A549 (cell line): Measurements from ENCODE around the gene NFIA. TPM values are rescaled to one million over a fixed set of nuclear protein-coding genes. Genes with fewer than 3 reads are reported as not detected.

Source experiments
- ATAC-seq, 2 experiments: fragments of 200-7000 bp in 1 of 2; fragments of >200 bp in 1 of 2; cut with Nextera tagmentation in 1 of 2; cut with Tn5 transposase in 1 of 2; 3 replicates each; pipeline versions ENCODE4 v1.8.0 to v1.9.1; 2018 to 2020; ENCODE audit warnings: mild to moderate bottlenecking in 1 of 2, moderate library complexity in 1 of 2
- CTCF ChIA-PET: fragments of 300-600 bp; sonication (Branson Sonifier 250); formaldehyde crosslinking; extraction: SDS; loops from one replicate; lab custom pipeline; 2021; ENCODE audit warnings: antibody characterized with exemption, inconsistent platforms; lab: Yijun Ruan, JAX
- POLR2A ChIA-PET: fragments of 350-600 bp; formaldehyde crosslinking; extraction: SDS; loops from one replicate; lab custom pipeline; 2021; ENCODE audit warnings: antibody characterized with exemption, inconsistent platforms; lab: Yijun Ruan, JAX
- DNase-seq, 2 experiments: peaks; one replicate each; pipeline versions ENCODE4 v3.0.0 to v3.0.0-alpha.2; 2011 to 2016; ENCODE audit warnings: low read depth in 1 of 2, low spot score in 1 of 2
- FAIRE-seq: peaks from 2 replicates; lab custom pipeline; 2011; peaks lifted over from hg19 to GRCh38; lab: Jason Lieb, UNC
- H3K27ac ChIP-seq, 2 experiments: fragments of >200 bp; sonication (Bioruptor Twin); formaldehyde crosslinking; 3 replicates each; pipeline ENCODE4 v1.5.1; 2016 to 2017
- H3K4me1 ChIP-seq: fragments of >200 bp; sonication (Bioruptor Twin); formaldehyde crosslinking; 3 replicates; pipeline ENCODE4 v1.6.1; 2016
- H3K4me2 ChIP-seq: fragments of >200 bp; sonication (Bioruptor Twin); formaldehyde crosslinking; 3 replicates; pipeline ENCODE4 v1.6.1; 2016
- H3K4me3 ChIP-seq: fragments of >200 bp; sonication (Bioruptor Twin); formaldehyde crosslinking; 3 replicates; pipeline ENCODE4 v1.5.1; 2016
- H3K9me3 ChIP-seq: fragments of >200 bp; sonication (Bioruptor Twin); formaldehyde crosslinking; 3 replicates; pipeline ENCODE4 v1.6.1; 2016
- CBX2 ChIP-seq: fragments of 200-600 bp; sonication (generic); IDR thresholded peaks from 2 replicates; pipeline ENCODE4 v1.6.1; 2016; ENCODE audit warnings: low read depth, mild to moderate bottlenecking, borderline replicate concordance
- CHD4 ChIP-seq: fragments of 200-600 bp; sonication (generic); IDR thresholded peaks from 2 replicates; pipeline ENCODE4 v1.6.1; 2016; ENCODE audit warnings: antibody characterized with exemption, mild to moderate bottlenecking, borderline replicate concordance
- EHMT2 ChIP-seq: fragments of 200-600 bp; sonication (generic); IDR thresholded peaks from 2 replicates; pipeline ENCODE4 v1.6.1; 2016; ENCODE audit warnings: antibody characterized with exemption, low read depth, mild to moderate bottlenecking, moderate library complexity
- ELK1 ChIP-seq: fragments of 150-350 bp; IDR thresholded peaks from 2 replicates; pipeline ENCODE4 v1.6.1; 2014; ENCODE audit warnings: low read depth, mild to moderate bottlenecking, low read length
- ESRRA ChIP-seq: fragments of 150-350 bp; IDR thresholded peaks from 2 replicates; pipeline ENCODE4 v1.6.1; 2014; ENCODE audit warnings: mild to moderate bottlenecking, low read length, borderline replicate concordance
- FOSL2 ChIP-seq, 2 experiments: fragments of 450-650 bp in 1 of 2; fragments of >200 bp in 1 of 2; sonication (Bioruptor Twin) in 1 of 2; formaldehyde crosslinking; IDR thresholded peaks; 2 replicates each; pipeline versions ENCODE4 v1.5.0 to v1.6.1; 2016 to 2020; ENCODE audit warnings: mild to moderate bottlenecking in 1 of 2, moderate library complexity in 1 of 2
- FOXS1 ChIP-seq: fragments of 250-450 bp; sonication (Bioruptor Pico); IDR thresholded peaks from 2 replicates; pipeline ENCODE4 v1.5.0; 2020; ENCODE audit warnings: mild to moderate bottlenecking, moderate library complexity
- HEYL ChIP-seq: fragments of 250-450 bp; sonication (Bioruptor Pico); IDR thresholded peaks from 2 replicates; pipeline ENCODE4 v1.8.0; 2021; ENCODE audit warnings: mild to moderate bottlenecking, moderate library complexity
- HOXB13 ChIP-seq: fragments of 250-450 bp; sonication (Bioruptor Pico); IDR thresholded peaks from 2 replicates; pipeline ENCODE4 v1.5.0; 2020; ENCODE audit warnings: low read depth, mild to moderate bottlenecking, moderate library complexity
- HOXB5 ChIP-seq: fragments of 250-450 bp; sonication (Bioruptor Pico); IDR thresholded peaks from 2 replicates; pipeline ENCODE4 v1.5.0; 2020; ENCODE audit warnings: mild to moderate bottlenecking, moderate library complexity
- KDM1A ChIP-seq: fragments of 200-600 bp; sonication (generic); IDR thresholded peaks from 2 replicates; pipeline ENCODE4 v1.6.1; 2016; ENCODE audit warnings: low read depth, mild to moderate bottlenecking
- KDM5A ChIP-seq: fragments of 200-600 bp; sonication (generic); IDR thresholded peaks from 2 replicates; pipeline ENCODE4 v1.6.1; 2016; ENCODE audit warnings: antibody characterized with exemption, mild to moderate bottlenecking
- MAX ChIP-seq: IDR thresholded peaks from 2 replicates; pipeline ENCODE4 v1.6.1; 2012
- MYC ChIP-seq: IDR thresholded peaks from 2 replicates; pipeline ENCODE4 v1.6.1; 2012; ENCODE audit warnings: mild to moderate bottlenecking, inconsistent platforms, low read length, improper control_type of control experiment, borderline replicate concordance
- NPAS2 ChIP-seq: fragments of 250-450 bp; sonication (Bioruptor Pico); IDR thresholded peaks from 2 replicates; pipeline ENCODE4 v1.8.0; 2022; ENCODE audit warnings: mild to moderate bottlenecking, moderate library complexity, borderline replicate concordance
- NR3C1 ChIP-seq: fragments of >200 bp; sonication (Bioruptor Twin); formaldehyde crosslinking; IDR thresholded peaks from 3 replicates; pipeline ENCODE4 v1.6.1; 2017
- PBX3 ChIP-seq: IDR thresholded peaks from 2 replicates; pipeline ENCODE4 v1.6.1; 2012
- RAD21 ChIP-seq, 2 experiments: fragments of >200 bp in 1 of 2; sonication (Bioruptor Twin) in 1 of 2; formaldehyde crosslinking in 1 of 2; IDR thresholded peaks in 1 of 2; conservative IDR thresholded peaks in 1 of 2; 2 replicates in 1 of 2; 3 replicates in 1 of 2; pipeline ENCODE4 v1.6.1; 2012 to 2018; ENCODE audit warnings: inconsistent platforms in 1 of 2
- REST ChIP-seq: fragments of 200-600 bp; sonication (generic); IDR thresholded peaks from 2 replicates; pipeline ENCODE4 v1.6.1; 2016; ENCODE audit warnings: antibody characterized with exemption, mild to moderate bottlenecking, moderate library complexity
- RNF2 ChIP-seq: fragments of 200-600 bp; sonication (generic); IDR thresholded peaks from 2 replicates; pipeline ENCODE4 v1.6.1; 2016; ENCODE audit warnings: low read depth, mild to moderate bottlenecking, antibody characterized with exemption, moderate library complexity, borderline replicate concordance
- SMC3 ChIP-seq: fragments of >200 bp; sonication (Bioruptor Twin); formaldehyde crosslinking; IDR thresholded peaks from 3 replicates; pipeline ENCODE4 v1.6.1; 2018; ENCODE audit warnings: inconsistent platforms
- SREBF2 ChIP-seq: fragments of 450-650 bp; IDR thresholded peaks from 2 replicates; pipeline ENCODE4 v1.6.1; 2014; ENCODE audit warnings: mild to moderate bottlenecking, moderate library complexity
- ZNF302 ChIP-seq: fragments of 250-450 bp; sonication (Bioruptor Pico); IDR thresholded peaks from 2 replicates; pipeline ENCODE4 v1.9.0; 2021; ENCODE audit warnings: inconsistent platforms, mild to moderate bottlenecking, moderate library complexity
- WGBS: methylation state at CpG from one replicate; pipeline ENCODE4 v1.1.6; 2017; ENCODE audit errors: missing lambda C conversion rate; 5-methylcytosine and 5-hydroxymethylcytosine counted together
- polyA plus RNA-seq, 4 experiments: library from polyadenylated mRNA; depleted of rRNA in 3 of 4; stranded (reverse); fragments of >200 nt; fragmentation: RNase III in 1 of 4; extraction: RNeasy Plus Mini Kit Qiagen cat#74134 plus additional on column Dnase treatment in 1 of 4; gene quantifications; 2 replicates in 3 of 4; 3 replicates in 1 of 4; pipeline ENCODE4 v1.2.3, GENCODE V29; 2011 to 2017

The NFIA gene
- polyA plus RNA-seq, 2 of the 4 experiments (the other 2 are of a cell fraction), result 6.5 to 25.8 TPM

- no peak for DNase-seq
- no peak for FAIRE-seq
Measured at GRCh38 chr1:61472876-61473275, 390.5 kb downstream of the NFIA start.

GRCh38 chr1:61474269-61474817 lies 392.0 kb downstream of the NFIA start:
- Histone ChIP-seq H3K9me3 (no peaks in the 10 kb centered on the region), H3K4me1 (0 out of 3 replicates have a peak, but pooled peaks cover 6% of the 10 kb centered on the region), H3K4me2 (no peak overlapping the region)
- FAIRE-seq, result no peak
- no peak for ATAC-seq
- POLR2A ChIA-PET, result no interaction called here
- no peak for TF ChIP-seq MAX
- no peak for TF ChIP-seq RAD21 (conservative IDR thresholded peaks at IDR 0.05 in 1 of 2, IDR thresholded peaks at IDR 0.05 in 1 of 2)
- TF ChIP-seq KDM5A, result no peak
- no peak for TF ChIP-seq FOSL2 (IDR thresholded peaks at IDR 0.05)
- no peak for TF ChIP-seq FOSL2 (CRISPR knock-in tag; IDR thresholded peaks at IDR 0.05)
- TF ChIP-seq, all 56 proteins: peak for 0
- Histone ChIP-seq H3K4me3 (no peak overlapping the region), H3K27ac (peak overlapping the region in 1 of 2 experiments; percentile 33; a peak in 1 of 6 replicates)
- 70% methylated on average over 4 of the region's 4 CpGs for WGBS
- CTCF ChIA-PET, result interaction anchor here (2.0 kb wide), 1 partner anchor 114 kb away, joined by 8 read pairs; no protein-coding TSS in a partner anchor
- no peak for DNase-seq

More at GRCh38 chr1:61472876-61473275, 390.5 kb downstream of the NFIA start:
- Histone ChIP-seq H3K4me3 (no peak overlapping the region), H3K4me1 (0 out of 3 replicates have a peak, but pooled peaks cover 6% of the 10 kb centered on the region), H3K9me3 (no peaks in the 10 kb centered on the region), H3K27ac (peak overlapping the region in 1 of 2 experiments; percentile 57; a peak in 2 of 6 replicates), H3K4me2 (0 out of 3 replicates have a peak overlapping the region, but pooled peaks have one; percentile 8)
- WGBS, result 24% methylated on average over 3 of the region's 3 CpGs
- TF ChIP-seq FOSL2 (IDR thresholded peaks at IDR 0.05), result no peak
- no peak for TF ChIP-seq FOSL2 (CRISPR knock-in tag; IDR thresholded peaks at IDR 0.05)
- no peak for TF ChIP-seq SREBF2
- no peak for TF ChIP-seq KDM1A
- no peak for TF ChIP-seq SMC3
- TF ChIP-seq MYC, result no peak
- TF ChIP-seq ZNF302, result no peak
- TF ChIP-seq, all 56 proteins: peak for 0
- ChIA-PET POLR2A (no interaction called here), CTCF (interaction anchor here (2.0 kb wide), 1 partner anchor 116 kb away, joined by 8 read pairs; no protein-coding TSS in a partner anchor)
- ATAC-seq, result no peak

- no peak for FAIRE-seq
- no peak for DNase-seq
- no peak overlapping the region for H3K4me3 ChIP-seq
- H3K9me3 ChIP-seq, result no peaks in the 10 kb centered on the region
- 0 out of 3 replicates have a peak, but pooled peaks cover 6% of the 10 kb centered on the region for H3K4me1 ChIP-seq
- H3K27ac ChIP-seq, result no peak overlapping the region
- TF ChIP-seq CHD4, result no peak
- no peak for TF ChIP-seq RNF2
- no peak for TF ChIP-seq ZNF302
- TF ChIP-seq EHMT2, result no peak
- no peak for TF ChIP-seq FOXS1 (CRISPR knock-in tag)
- TF ChIP-seq ELK1, result no peak
- no peak for ATAC-seq
- H3K4me2 ChIP-seq, result no peak overlapping the region
- 73% methylated on average over 3 of the region's 3 CpGs for WGBS
- POLR2A ChIA-PET, result no interaction called here
- CTCF ChIA-PET, result no interaction called here
Measured at GRCh38 chr1:61474963-61475362, 392.6 kb downstream of the NFIA start.

- peaks cover 26% of the 10 kb centered on the region for H3K4me1 ChIP-seq
- POLR2A ChIA-PET, result no interaction called here
- no peaks in the 10 kb centered on the region for H3K9me3 ChIP-seq
- no peak for DNase-seq
- no peak for FAIRE-seq
- no peak overlapping the region for H3K4me3 ChIP-seq
- H3K4me2 ChIP-seq, result no peak overlapping the region
- no peak for ATAC-seq
- H3K27ac ChIP-seq, result no peak overlapping the region
- 83% methylated on average over 7 of the region's 7 CpGs for WGBS
- CTCF ChIA-PET, result no interaction called here
- TF ChIP-seq HOXB13 (CRISPR knock-in tag) (no peak), REST (no peak), HEYL (CRISPR knock-in tag) (no peak), CBX2 (no peak), ESRRA (no peak), NR3C1 (no peak), PBX3 (no peak), HOXB5 (CRISPR knock-in tag) (no peak), NPAS2 (CRISPR knock-in tag) (no peak), MYC (no peak)
Measured at GRCh38 chr1:61477301-61477700, 394.9 kb downstream of the NFIA start.
